Anterior cingulate cortex (tissue), 58 donors: ENCODE measurements around the gene SAXO1.

Experiments used
- DNase-seq, 58 donors: peaks; one replicate each; lab custom pipeline; 2025; lab: John Stamatoyannopoulos, UW

SAXO1 gene

GRCh38 chr9:18890372-18890771 lies 142.6 kb downstream of the SAXO1 start:
- DNase-seq: no peak

- DNase-seq: no peak
Observed at GRCh38 chr9:18889550-18889949, 143.5 kb downstream of the SAXO1 start.

GRCh38 chr9:18888290-18888689 lies 144.7 kb downstream of the SAXO1 start:
- DNase-seq: peak in 1 of 58 donors; percentile 12

- DNase-seq: no peak
Observed at GRCh38 chr9:18887546-18887945, 145.5 kb downstream of the SAXO1 start.

- no peak for DNase-seq
Observed at GRCh38 chr9:18881758-18882157, 151.3 kb downstream of the SAXO1 start.

- no peak for DNase-seq
Observed at GRCh38 chr9:18877984-18878383, 155.0 kb downstream of the SAXO1 start.
